ENCODE measurements around the gene MEI1. TPM values are rescaled to one million over a fixed set of nuclear protein-coding genes. Genes with fewer than 3 reads are reported as not detected.
A peak's percentile ranks its signal among the peaks of the same experiment; 100 is the strongest.

The MEI1 gene, protein sequence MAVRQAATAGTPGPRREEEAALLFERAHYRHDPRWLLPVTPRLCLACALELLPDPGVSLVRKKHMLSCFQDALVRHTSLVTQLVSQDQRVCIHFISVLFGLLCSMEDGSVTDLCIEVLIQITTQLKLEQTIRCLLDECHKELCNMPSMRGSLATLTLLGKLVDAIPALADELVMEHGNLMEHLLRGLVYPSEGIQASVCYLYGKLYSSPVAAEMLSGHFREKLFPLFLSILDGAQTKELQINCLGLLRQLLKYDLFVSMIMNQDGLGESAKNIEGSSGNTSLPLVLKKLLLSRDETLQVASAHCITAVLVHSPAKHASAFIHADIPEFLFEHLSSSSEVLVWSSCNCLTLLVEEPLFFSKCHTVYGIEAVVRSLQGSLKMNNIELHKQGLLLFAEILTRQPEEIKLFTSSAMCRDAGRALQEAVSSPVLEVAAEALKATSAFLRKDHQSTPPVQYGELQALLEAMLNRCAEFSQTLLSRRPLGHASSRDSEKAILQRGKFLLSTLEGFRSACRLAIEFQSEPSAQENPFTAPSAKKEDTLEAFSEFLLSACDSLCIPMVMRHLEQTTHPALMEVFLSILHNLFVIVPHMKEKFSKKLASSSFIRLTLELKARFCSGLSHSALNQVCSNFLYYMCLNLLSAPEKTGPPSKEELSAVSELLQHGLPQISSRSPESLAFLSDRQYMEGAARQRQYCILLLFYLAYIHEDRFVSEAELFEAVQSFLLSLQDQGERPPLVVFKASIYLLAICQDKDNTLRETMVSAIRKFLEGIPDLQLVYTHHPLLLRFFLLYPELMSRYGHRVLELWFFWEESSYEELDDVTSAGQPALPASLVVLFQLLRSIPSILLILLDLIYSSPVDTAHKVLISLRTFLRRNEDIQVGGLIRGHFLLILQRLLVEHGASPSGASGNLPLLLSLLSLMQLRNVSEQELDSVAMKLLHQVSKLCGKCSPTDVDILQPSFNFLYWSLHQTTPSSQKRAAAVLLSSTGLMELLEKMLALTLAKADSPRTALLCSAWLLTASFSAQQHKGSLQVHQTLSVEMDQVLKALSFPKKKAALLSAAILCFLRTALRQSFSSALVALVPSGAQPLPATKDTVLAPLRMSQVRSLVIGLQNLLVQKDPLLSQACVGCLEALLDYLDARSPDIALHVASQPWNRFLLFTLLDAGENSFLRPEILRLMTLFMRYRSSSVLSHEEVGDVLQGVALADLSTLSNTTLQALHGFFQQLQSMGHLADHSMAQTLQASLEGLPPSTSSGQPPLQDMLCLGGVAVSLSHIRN
- 28.9 and 31.3 TPM in 2 replicates for total RNA-seq

DNA sequence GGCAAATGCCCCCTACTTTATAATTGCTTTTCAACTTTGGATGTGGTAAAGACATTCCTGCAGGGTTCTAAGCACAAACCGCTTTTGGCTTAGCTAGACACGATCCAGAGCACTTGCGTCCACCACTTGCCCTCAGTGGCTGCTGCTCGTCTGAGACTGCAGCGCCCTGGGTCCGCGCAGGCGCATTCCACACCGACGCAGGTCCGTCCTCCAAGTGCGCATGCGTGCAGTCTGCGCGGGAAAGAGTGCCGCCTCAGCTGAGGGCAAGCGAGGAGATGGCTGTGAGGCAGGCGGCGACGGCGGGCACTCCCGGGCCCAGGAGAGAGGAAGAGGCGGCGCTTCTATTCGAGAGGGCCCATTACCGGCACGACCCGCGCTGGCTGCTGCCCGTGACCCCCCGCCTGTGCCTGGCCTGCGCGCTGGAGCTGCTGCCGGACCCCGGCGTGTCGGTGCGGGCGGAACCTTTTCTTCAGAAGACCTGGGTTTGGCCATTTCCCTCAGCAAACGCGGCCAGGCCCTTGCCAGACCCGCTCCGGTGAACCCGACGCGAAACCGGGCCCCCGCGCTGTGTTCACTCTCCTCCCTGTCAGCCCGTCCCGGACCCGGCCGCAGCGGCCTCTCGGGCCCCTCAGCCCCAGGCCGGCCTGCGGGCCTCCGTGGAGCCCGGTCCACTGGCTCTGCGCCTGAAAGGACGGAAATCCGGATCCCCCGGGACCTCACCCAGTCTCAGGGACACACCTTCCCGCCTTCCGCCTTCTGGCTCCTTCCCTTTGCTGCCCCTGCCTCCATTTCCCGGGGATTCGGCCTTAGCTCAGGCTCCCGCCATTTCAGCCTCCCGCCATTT is at the start of gene MEI1:
MEI1 (plus strand) TSS at position 240 of the 844 bp plus-strand sequence; CDS start at position 276, 36 bp downstream.
- intact Hi-C loops (cut with micrococcal nuclease), result loop anchor here (5.0 kb wide), 2 partner anchors 83 to 738 kb away; no protein-coding TSS in a partner anchor
- H3K36me3 Mint-ChIP-seq (ENCODE audit: low read depth), result no peaks in the 10 kb centered on the region
- H3K9me3 Mint-ChIP-seq, result no peaks in the 10 kb centered on the region
- ATAC-seq (ENCODE audit: low read depth) (peak; percentile 80), DNase-seq (peak; percentile 83)
- peak within 1 kb of the TSS; percentile 76 for H3K4me3 Mint-ChIP-seq
- TF ChIP-seq, protein P1, sequence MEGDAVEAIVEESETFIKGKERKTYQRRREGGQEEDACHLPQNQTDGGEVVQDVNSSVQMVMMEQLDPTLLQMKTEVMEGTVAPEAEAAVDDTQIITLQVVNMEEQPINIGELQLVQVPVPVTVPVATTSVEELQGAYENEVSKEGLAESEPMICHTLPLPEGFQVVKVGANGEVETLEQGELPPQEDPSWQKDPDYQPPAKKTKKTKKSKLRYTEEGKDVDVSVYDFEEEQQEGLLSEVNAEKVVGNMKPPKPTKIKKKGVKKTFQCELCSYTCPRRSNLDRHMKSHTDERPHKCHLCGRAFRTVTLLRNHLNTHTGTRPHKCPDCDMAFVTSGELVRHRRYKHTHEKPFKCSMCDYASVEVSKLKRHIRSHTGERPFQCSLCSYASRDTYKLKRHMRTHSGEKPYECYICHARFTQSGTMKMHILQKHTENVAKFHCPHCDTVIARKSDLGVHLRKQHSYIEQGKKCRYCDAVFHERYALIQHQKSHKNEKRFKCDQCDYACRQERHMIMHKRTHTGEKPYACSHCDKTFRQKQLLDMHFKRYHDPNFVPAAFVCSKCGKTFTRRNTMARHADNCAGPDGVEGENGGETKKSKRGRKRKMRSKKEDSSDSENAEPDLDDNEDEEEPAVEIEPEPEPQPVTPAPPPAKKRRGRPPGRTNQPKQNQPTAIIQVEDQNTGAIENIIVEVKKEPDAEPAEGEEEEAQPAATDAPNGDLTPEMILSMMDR (IDR thresholded peaks at IDR 0.05), result no peak
- CTCF ChIA-PET, result interaction anchor here (0.6 to 4.3 kb wide), 9 partner anchors 11 to 257 kb away, joined by 4 to 81 read pairs (median 6); partner anchors contain the start of genes CCDC134, SNU13 and TNFRSF13C
- peak within 1 kb of the TSS; percentile 57 for H3K27ac Mint-ChIP-seq
- POLR2A ChIA-PET, result interaction anchor here (0.6 to 3.7 kb wide), 14 partner anchors 11 to 257 kb away, joined by 3 to 42 read pairs (median 6); partner anchors contain the start of genes CCDC134, CENPM, DESI1 and SNU13
- H3K27me3 Mint-ChIP-seq, result no peaks in the 10 kb centered on the region
- H3K4me1 Mint-ChIP-seq, result peaks cover 12% of the 10 kb centered on the region

DNA sequence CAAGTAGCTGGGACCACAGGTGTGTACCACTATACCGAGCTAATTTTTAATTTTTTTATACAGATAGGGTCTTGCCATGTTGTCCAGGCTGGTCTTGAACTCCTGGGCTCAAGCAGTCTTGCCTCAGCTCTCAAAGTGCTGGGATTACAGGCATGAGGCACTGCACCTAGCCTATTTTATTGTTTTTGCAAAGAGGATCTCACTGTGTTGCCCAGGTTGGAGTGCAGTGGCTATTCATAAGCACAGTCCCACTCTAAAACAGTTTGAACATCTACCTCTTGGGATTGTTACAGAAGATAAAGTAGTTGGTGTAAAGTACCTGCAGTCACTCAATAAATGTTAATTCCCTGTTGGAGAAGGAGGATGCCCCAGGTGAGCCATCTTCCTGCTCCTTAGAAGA is 49.1 kb upstream of the MEI1 start:
- POLR2A ChIA-PET, result no interaction called here
- Mint-ChIP-seq H3K4me1 (peaks cover 8% of the 10 kb centered on the region), H3K36me3 (ENCODE audit: low read depth) (peaks cover 77% of the 10 kb centered on the region), H3K4me3 (no peak overlapping the region), H3K27me3 (no peaks in the 10 kb centered on the region), H3K9me3 (no peaks in the 10 kb centered on the region), H3K27ac (no peak overlapping the region)
- DNase-seq (no peak), ATAC-seq (ENCODE audit: low read depth) (no peak)
- TF ChIP-seq, protein P1 (IDR thresholded peaks at IDR 0.05), result no peak
- CTCF ChIA-PET, result no interaction called here
- intact Hi-C loops (cut with micrococcal nuclease), result no loop called here

DNA sequence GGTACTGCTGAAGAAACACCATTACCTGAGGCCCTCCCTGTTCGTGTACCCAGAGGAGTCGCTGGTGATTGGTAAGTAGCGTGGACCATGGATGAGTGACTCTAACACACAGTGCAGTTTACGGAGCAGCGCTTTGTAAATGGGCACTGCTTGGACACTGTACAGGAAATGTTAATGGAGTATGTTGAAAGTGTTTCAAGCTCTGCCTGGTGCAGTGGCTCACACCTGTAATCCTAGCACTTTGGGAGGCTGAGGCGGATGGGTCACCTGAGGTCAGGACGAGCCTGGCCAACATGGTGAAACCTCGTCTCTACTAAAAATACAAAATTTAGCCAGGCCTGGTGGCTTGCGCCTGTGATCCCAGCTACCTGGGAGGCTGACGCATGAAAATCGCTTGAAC is 48.5 kb upstream of the MEI1 start:
- Mint-ChIP-seq H3K9me3 (no peaks in the 10 kb centered on the region), H3K27ac (no peak overlapping the region), H3K27me3 (no peaks in the 10 kb centered on the region), H3K4me1 (peaks cover 8% of the 10 kb centered on the region), H3K36me3 (ENCODE audit: low read depth) (peaks cover 77% of the 10 kb centered on the region), H3K4me3 (no peak overlapping the region)
- ChIA-PET CTCF (no interaction called here), POLR2A (no interaction called here)
- DNase-seq (no peak), ATAC-seq (ENCODE audit: low read depth) (no peak)
- TF ChIP-seq, protein P1 (IDR thresholded peaks at IDR 0.05), result no peak
- intact Hi-C loops (cut with micrococcal nuclease), result no loop called here

DNA sequence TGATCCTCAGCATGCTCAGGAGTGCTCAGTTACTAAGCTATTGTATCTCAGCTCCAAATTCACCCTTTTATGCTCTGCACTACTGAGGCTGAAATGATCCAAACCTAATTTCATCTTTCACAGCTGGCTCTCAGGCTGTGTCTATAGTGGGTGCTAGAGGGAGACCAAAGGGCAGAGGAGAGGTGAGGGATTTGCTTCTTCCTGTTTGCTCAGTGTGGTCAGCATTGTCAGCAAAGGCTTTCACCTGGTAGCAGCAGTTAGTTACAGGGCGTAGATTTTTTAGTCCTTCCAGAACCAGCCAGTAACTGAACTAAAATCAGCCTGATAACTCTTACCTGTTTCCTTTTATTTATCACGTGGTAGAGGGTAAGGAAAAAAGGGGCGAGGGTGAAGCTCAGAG is 45.0 kb upstream of the MEI1 start:
- Mint-ChIP-seq H3K4me3 (no peak overlapping the region), H3K36me3 (ENCODE audit: low read depth) (peaks cover 80% of the 10 kb centered on the region), H3K27me3 (no peaks in the 10 kb centered on the region), H3K9me3 (no peaks in the 10 kb centered on the region), H3K27ac (no peak overlapping the region), H3K4me1 (no peaks in the 10 kb centered on the region)
- ATAC-seq (ENCODE audit: low read depth) (no peak), DNase-seq (no peak)
- POLR2A ChIA-PET, result interaction anchor here (0.6 kb wide), 1 partner anchor 37 kb away, joined by 5 read pairs; no protein-coding TSS in a partner anchor
- intact Hi-C loops (cut with micrococcal nuclease), result no loop called here
- CTCF ChIA-PET, result no interaction called here
- TF ChIP-seq, protein P1 (IDR thresholded peaks at IDR 0.05), result no peak

All from activated B cell treated with CpG ODN at 0.5 μM for 24 hours (primary cell).